ENCODE measurements around the gene PARD6A. TPM values are rescaled to one million over a fixed set of nuclear protein-coding genes. Genes with fewer than 3 reads are reported as not detected.

Gene PARD6A
- polyA plus RNA-seq, 1 donor (not counting 4 experiments of a cell fraction or from before 2014, with no cell fraction given), result 0.20 TPM

DNA sequence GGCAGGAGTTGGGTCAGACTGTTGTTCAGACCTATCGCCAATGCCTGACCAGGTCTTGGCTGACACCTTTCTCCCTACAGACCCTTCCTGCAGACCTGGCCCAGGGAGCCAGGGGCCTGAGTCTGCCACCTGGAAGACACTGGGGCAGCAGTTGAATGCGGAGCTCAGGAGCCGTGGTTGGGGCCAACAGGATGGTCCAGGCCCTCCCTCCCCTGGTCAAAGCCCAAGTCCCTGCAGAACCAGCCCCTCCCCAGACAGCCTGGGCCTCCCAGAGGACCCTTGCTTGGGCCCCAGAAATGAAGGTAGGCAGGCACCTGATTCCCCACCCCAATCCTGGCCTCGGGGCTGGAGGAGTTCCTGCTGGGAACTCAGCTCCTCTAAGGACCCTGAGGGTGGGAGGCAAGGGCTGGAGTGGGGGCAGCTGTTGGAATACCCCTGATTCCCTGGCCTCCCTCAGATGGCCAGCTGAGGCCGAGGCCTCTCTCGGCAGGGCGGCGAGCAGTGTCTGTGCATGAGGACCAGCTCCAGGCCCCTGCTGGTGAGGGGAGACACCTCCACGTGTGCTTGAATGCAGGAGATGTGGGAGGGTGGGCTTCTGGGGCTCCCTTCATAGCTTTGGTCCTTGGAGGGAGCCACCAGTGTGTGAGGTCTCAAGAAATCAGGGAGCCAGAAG, 4.3 kb upstream of the PARD6A start:
- no peak for TF ChIP-seq EZH2 (IDR thresholded peaks at IDR 0.05; ENCODE audit: low read length)
- no peak for TF ChIP-seq CTCF (optimal IDR thresholded peaks at IDR 0.05 in 1 of 3, IDR thresholded peaks at IDR 0.05 in 1 of 3, conservative IDR thresholded peaks at IDR 0.05 in 1 of 3; ENCODE audit: extremely low read depth in 1 of 3, insufficient read depth in 2 of 3, low read length in 3 of 3)

DNA sequence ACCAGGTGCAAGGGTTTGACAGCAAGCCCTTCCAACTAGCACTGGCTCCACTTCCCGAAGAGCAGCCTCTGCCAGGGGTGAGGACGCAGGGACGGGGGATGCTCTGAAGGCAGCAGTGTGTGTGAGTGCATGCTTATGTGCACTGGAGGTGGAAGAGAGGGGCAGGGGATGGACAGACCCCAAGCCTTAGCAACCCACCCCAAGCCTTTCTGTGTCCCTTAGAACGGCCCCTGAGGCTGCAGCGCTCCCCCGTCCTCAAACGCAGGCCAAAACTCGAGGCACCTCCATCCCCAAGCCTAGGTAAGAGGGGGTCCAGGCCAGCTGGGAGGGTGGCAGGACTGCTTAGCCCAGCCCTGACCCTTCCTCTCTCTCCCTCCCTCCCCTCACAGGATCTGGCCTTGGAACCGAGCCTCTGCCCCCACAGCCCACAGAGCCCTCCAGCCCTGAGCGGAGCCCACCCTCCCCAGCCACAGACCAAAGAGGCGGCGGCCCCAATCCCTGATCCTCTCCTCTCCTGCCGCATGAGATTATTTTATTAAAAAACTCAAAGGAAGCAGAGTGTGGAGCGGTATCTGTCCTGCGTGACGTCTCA, 3.6 kb upstream of the PARD6A start:
- H2AFZ ChIP-seq (ENCODE audit: control insufficient read depth, low read length), result no peak overlapping the region
- FAIRE-seq (no peak), DNase-seq (ENCODE audit: low read depth, low spot score) (no peak)
- no peak overlapping the region for H3K4me2 ChIP-seq (ENCODE audit: control insufficient read depth, extremely low read depth, insufficient read depth, low read depth, low read length)
- dilution Hi-C loops (cut with MboI; ENCODE audit: extremely low pct_ligation_motif_present, low sequenced_read_pairs), result no loop called here
- H3K9me1 ChIP-seq (ENCODE audit: control insufficient read depth, extremely low read depth, insufficient read depth, low read length), result no peaks in the 10 kb centered on the region
- H3K79me2 ChIP-seq (ENCODE audit: control insufficient read depth, insufficient read depth, low read length), result peaks cover 12% of the 10 kb centered on the region
- H3K4me1 ChIP-seq (ENCODE audit: control insufficient read depth, extremely low read depth, insufficient read depth, low read length), result peaks cover 9% of the 10 kb centered on the region
- TF ChIP-seq EZH2 (IDR thresholded peaks at IDR 0.05; ENCODE audit: low read length) (no peak), CTCF (optimal IDR thresholded peaks at IDR 0.05 in 1 of 3, IDR thresholded peaks at IDR 0.05 in 1 of 3, conservative IDR thresholded peaks at IDR 0.05 in 1 of 3; ENCODE audit: extremely low read depth in 1 of 3, insufficient read depth in 2 of 3, low read length in 3 of 3) (no peak)
- H3K9me3 ChIP-seq (ENCODE audit: control insufficient read depth, low read depth, low read length), result no peaks in the 10 kb centered on the region
- H4K20me1 ChIP-seq (ENCODE audit: control insufficient read depth, extremely low read depth, insufficient read depth, low read length), result no peaks in the 10 kb centered on the region
- H3K9ac ChIP-seq (ENCODE audit: control insufficient read depth, extremely low read depth, insufficient read depth, low read length), result no peak overlapping the region
- peaks cover 0 to 4% of the 10 kb centered on the region in 2 experiments for H3K36me3 ChIP-seq (ENCODE audit: control insufficient read depth in 2 of 2, extremely low read depth in 1 of 2, insufficient read depth in 2 of 2, low read length in 2 of 2)
- peaks cover 30% of the 10 kb centered on the region for H3K27me3 ChIP-seq (ENCODE audit: control insufficient read depth, extremely low read depth, insufficient read depth, low read length)
- no peak overlapping the region for H3K4me3 ChIP-seq (ENCODE audit: control insufficient read depth in 2 of 3, extremely low read depth in 1 of 3, insufficient read depth in 2 of 3, low read depth in 1 of 3, low read length in 3 of 3)
- H3K27ac ChIP-seq (ENCODE audit: control insufficient read depth, insufficient read depth, low read length), result no peak overlapping the region

More for the DNA sequence above, 4.3 kb upstream of the PARD6A start:
- H3K4me2 ChIP-seq (ENCODE audit: control insufficient read depth, extremely low read depth, insufficient read depth, low read depth, low read length), result no peak overlapping the region
- no peak overlapping the region for H3K4me3 ChIP-seq (ENCODE audit: control insufficient read depth in 2 of 3, extremely low read depth in 1 of 3, insufficient read depth in 2 of 3, low read depth in 1 of 3, low read length in 3 of 3)
- H3K4me1 ChIP-seq (ENCODE audit: control insufficient read depth, extremely low read depth, insufficient read depth, low read length), result peaks cover 9% of the 10 kb centered on the region
- peaks cover 12% of the 10 kb centered on the region for H3K79me2 ChIP-seq (ENCODE audit: control insufficient read depth, insufficient read depth, low read length)
- peaks cover 36% of the 10 kb centered on the region for H3K27me3 ChIP-seq (ENCODE audit: control insufficient read depth, extremely low read depth, insufficient read depth, low read length)
- DNase-seq (ENCODE audit: low read depth, low spot score) (no peak), FAIRE-seq (no peak)
- H2AFZ ChIP-seq (ENCODE audit: control insufficient read depth, low read length), result no peak overlapping the region
- no peak overlapping the region for H3K9ac ChIP-seq (ENCODE audit: control insufficient read depth, extremely low read depth, insufficient read depth, low read length)
- H3K36me3 ChIP-seq (ENCODE audit: control insufficient read depth in 2 of 2, extremely low read depth in 1 of 2, insufficient read depth in 2 of 2, low read length in 2 of 2), result peaks cover 0 to 4% of the 10 kb centered on the region in 2 experiments
- no peak overlapping the region for H3K27ac ChIP-seq (ENCODE audit: control insufficient read depth, insufficient read depth, low read length)
- H3K9me1 ChIP-seq (ENCODE audit: control insufficient read depth, extremely low read depth, insufficient read depth, low read length), result no peaks in the 10 kb centered on the region
- dilution Hi-C loops (cut with MboI; ENCODE audit: extremely low pct_ligation_motif_present, low sequenced_read_pairs), result no loop called here
- no peaks in the 10 kb centered on the region for H3K9me3 ChIP-seq (ENCODE audit: control insufficient read depth, low read depth, low read length)
- H4K20me1 ChIP-seq (ENCODE audit: control insufficient read depth, extremely low read depth, insufficient read depth, low read length), result no peaks in the 10 kb centered on the region

Data from keratinocyte (primary cell).